Subcutaneous adipose tissue (tissue), 4 donors: ENCODE data around the gene CR2. TPM values are rescaled to one million over a fixed set of nuclear protein-coding genes. Genes with fewer than 3 reads are reported as not detected.

Source experiments
- total RNA-seq, 4 donors: library from RNA; depleted of rRNA; stranded (reverse); fragments of >200 nt; gene quantifications; one replicate each; pipeline ENCODE4 v1.1.0, GENCODE V29; 2016
- TF ChIP-seq, protein P1 (sequence below): fragments of 450-650 bp; IDR thresholded peaks from one replicate; pipeline ENCODE4 v1.5.1; 2016; ENCODE audit warnings: low read depth, mild to moderate bottlenecking, control low read depth, antibody characterized with exemption, moderate library complexity

The CR2 gene
- total RNA-seq, 4 donors from 2014 or later, result not detected

DNA sequence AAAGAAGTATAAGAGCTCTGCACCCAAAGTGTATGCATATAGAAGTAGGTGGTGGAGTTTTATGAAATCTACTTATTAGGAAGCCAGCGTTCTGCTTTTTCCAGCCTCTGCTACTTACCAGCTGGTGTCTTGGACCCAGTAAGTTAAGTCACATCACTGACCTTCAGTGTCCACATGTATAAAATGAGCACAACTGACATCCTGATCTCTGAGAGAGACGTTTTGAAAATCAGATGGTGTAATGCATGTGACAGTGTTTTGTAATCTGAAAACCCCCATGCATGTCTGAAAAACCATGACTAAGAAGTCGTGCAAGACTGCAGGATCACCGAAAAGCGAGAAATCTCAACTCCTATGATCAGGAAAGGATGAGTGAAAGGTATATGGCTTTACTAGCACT lies 43.8 kb downstream of the CR2 start:
- TF ChIP-seq, protein P1, sequence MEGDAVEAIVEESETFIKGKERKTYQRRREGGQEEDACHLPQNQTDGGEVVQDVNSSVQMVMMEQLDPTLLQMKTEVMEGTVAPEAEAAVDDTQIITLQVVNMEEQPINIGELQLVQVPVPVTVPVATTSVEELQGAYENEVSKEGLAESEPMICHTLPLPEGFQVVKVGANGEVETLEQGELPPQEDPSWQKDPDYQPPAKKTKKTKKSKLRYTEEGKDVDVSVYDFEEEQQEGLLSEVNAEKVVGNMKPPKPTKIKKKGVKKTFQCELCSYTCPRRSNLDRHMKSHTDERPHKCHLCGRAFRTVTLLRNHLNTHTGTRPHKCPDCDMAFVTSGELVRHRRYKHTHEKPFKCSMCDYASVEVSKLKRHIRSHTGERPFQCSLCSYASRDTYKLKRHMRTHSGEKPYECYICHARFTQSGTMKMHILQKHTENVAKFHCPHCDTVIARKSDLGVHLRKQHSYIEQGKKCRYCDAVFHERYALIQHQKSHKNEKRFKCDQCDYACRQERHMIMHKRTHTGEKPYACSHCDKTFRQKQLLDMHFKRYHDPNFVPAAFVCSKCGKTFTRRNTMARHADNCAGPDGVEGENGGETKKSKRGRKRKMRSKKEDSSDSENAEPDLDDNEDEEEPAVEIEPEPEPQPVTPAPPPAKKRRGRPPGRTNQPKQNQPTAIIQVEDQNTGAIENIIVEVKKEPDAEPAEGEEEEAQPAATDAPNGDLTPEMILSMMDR, result no peak

GRCh38 chr1:207499573-207499972 lies 45.4 kb downstream of the CR2 start:
- TF ChIP-seq, protein P1, result no peak

DNA sequence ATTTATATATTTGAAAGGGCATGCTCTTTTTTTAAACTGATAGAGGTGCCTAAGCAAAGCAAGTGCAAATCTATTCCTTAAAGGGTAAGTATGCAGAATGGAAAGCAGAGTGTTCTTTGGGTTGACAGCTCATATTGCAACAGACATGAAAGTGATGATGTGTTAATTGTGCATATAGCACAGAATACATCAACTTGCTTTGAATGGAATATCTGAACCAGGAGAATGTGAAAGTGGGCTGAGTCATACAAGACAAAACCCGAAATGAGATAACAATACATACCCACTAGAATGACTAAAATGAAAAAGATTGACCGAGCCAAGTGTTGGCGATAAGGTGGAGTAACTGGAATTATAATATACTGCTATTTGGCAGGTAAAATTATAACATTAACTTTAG lies 46.2 kb downstream of the CR2 start:
- TF ChIP-seq, protein P1, result no peak

DNA sequence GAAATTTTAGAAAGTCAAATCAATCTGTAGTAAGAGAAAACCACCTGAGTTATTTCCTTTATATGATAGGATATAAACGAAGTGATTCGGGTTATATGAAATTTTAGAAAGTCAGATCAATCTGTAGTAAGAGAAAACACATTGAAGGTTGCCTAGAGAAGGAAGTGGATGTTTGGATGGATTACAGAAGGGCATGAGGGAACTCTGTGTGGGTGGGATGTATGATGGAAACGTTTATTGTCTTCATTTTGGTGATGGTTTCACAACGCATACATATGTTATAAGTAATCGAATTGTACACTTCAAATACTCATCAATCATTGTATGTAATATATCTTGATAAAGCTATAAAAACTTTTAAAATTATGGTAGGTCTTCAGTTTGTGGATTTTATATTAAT lies 46.9 kb downstream of the CR2 start:
- TF ChIP-seq, protein P1, result no peak

- TF ChIP-seq, protein P1, result no peak
Measured at GRCh38 chr1:207502726-207503125, 48.6 kb downstream of the CR2 start.

- TF ChIP-seq, protein P1, result no peak
Measured at GRCh38 chr1:207503950-207504349, 49.8 kb downstream of the CR2 start.

DNA sequence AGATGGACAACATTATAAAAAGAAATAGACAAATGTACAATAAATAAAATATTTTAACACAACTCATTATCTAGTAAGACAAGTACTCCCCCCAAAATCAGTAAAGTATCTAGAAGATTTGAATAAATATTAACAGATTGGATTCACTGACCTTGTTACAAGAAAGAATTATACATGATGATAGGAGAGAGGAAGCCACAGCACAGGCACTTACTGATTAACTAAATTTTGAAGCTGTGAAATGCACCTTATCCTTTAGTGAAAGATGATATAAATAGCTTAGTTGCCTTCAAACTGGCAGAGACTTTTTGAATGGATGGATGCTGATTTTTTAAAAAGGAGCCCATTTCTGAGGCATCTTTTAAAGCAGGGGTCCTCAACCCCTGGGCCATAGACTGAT lies 50.3 kb downstream of the CR2 start:
- TF ChIP-seq, protein P1, result no peak
